Activated naive CD8-positive, alpha-beta T cell treated with anti-CD3 and anti-CD28 coated beads for 36 hours (primary cell): ENCODE measurements around the gene DCLK1. TPM values are rescaled to one million over a fixed set of nuclear protein-coding genes. Genes with fewer than 3 reads are reported as not detected.
"Not testable (repeated sequence)": the region's sequence is repeated elsewhere in the genome, so short reads cannot be mapped to it uniquely, and the experiment has no call there.

Experiments used
- DNase-seq: peaks from one replicate; pipeline ENCODE4 v3.0.0; 2021
- H3K27ac Mint-ChIP-seq: one replicate; pipeline ENCODE4 v1.8.0; 2022; ENCODE audit warnings: mild to moderate bottlenecking, moderate library complexity, mixed read lengths
- H3K27me3 Mint-ChIP-seq: one replicate; pipeline ENCODE4 v1.8.0; 2022; ENCODE audit warnings: mild to moderate bottlenecking, mixed read lengths
- H3K36me3 Mint-ChIP-seq: one replicate; pipeline ENCODE4 v1.8.0; 2021; ENCODE audit warnings: mild to moderate bottlenecking, mixed read lengths
- H3K4me1 Mint-ChIP-seq: one replicate; pipeline ENCODE4 v1.8.0; 2021; ENCODE audit warnings: mixed read lengths
- H3K4me3 Mint-ChIP-seq: one replicate; pipeline ENCODE4 v1.8.0; 2022; ENCODE audit warnings: mild to moderate bottlenecking, moderate library complexity, mixed read lengths
- H3K9me3 Mint-ChIP-seq: one replicate; pipeline ENCODE4 v1.8.0; 2022; ENCODE audit warnings: mixed read lengths
- total RNA-seq, 2 experiments: library from RNA; stranded (reverse); gene quantifications; one replicate each; pipeline ENCODE4 v1.2.3, GENCODE V29; 2021

DCLK1 gene
- total RNA-seq, 2 experiments from 2014 or later, result not detected

DNA sequence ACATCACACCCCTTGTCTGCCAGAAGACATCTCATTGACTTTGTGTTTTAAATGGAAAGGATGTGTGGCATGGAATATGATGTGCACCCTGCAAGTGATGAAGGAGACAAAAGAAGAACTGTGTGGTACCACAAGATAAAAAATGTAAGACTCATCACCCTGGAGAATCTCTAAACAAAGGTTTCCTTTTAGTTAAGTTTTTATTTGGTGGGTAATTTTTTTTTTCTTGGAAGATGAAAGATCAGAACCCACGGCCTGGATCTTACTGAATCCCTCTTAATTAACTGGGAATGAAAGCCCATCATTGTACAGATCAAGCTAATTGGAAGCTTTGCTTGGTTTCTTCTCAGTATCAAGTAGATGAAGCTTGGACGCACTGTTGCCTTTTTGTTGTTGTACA is 129.6 kb downstream of the DCLK1 start:
- no peak for DNase-seq
- H3K36me3 Mint-ChIP-seq, result no peaks in the 10 kb centered on the region
- no peak overlapping the region for H3K4me3 Mint-ChIP-seq
- no peaks in the 10 kb centered on the region for H3K27me3 Mint-ChIP-seq
- no peaks in the 10 kb centered on the region for H3K9me3 Mint-ChIP-seq
- H3K4me1 Mint-ChIP-seq, result no peaks in the 10 kb centered on the region
- no peak overlapping the region for H3K27ac Mint-ChIP-seq

DNA sequence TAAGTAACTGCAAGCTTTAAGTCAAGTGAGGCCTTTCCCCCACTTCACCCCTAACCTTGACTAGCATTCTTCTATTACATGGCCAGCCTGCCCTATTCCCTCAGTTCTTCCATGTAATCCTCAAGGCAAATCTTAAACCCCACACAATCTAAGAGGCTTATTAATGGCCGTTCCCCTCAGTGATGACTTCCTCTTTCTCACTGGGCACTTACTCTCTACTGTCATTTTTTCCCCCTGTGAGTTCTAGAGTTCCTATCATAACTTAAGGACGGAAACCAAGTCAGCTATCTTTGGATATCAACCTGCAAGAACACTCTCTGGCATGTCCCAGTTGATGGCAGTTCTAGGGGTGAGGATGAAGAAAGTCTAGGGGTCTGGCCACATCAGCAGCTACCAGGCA is 131.2 kb downstream of the DCLK1 start:
- Mint-ChIP-seq H3K27me3 (no peaks in the 10 kb centered on the region), H3K4me1 (no peaks in the 10 kb centered on the region), H3K36me3 (no peaks in the 10 kb centered on the region), H3K9me3 (no peaks in the 10 kb centered on the region), H3K4me3 (no peak overlapping the region), H3K27ac (no peak overlapping the region)
- DNase-seq, result no peak

DNA sequence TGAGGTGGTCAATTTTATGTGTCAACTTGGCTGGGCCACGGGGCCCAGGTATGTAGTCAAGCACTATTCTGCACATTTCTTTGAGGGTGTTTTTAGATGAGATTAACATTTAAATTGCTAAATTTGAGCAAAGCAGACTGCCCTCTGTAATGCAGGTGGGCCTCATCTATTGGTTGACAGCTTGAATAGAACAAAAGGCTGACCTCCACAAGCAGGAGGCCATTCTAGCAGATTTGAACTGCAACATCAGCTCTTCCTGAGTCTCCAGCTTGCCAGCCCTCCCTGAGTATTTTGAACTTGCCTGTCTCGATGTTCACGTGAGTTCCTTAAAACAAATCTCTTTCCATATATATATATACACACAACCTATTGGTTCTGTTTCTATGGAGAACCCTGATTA is 134.8 kb downstream of the DCLK1 start:
- Mint-ChIP-seq H3K27ac (no peak overlapping the region), H3K27me3 (no peaks in the 10 kb centered on the region), H3K9me3 (peaks cover 2% of the 10 kb centered on the region), H3K36me3 (no peaks in the 10 kb centered on the region), H3K4me3 (no peak overlapping the region), H3K4me1 (no peaks in the 10 kb centered on the region)
- no peak for DNase-seq

DNA sequence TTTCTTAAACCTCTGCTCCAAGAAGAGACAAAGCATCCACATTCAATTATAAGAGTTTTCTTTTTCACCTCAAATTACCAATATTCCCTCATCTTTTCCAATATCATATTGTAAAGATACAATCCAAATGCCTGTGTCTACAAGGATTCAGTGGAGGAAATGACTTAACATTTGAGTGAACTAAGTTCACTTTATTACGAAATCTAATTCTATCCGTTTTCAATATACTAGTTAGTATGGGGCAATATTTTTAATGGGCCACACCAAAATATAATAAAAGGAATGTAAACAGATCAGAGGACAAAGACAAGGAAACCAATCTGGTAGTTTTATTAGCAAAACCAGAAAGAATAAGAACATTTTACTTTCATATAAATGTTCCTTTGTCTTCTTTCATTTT is 136.0 kb downstream of the DCLK1 start:
- Mint-ChIP-seq H3K36me3 (no peaks in the 10 kb centered on the region), H3K27me3 (no peaks in the 10 kb centered on the region), H3K27ac (no peak overlapping the region), H3K4me3 (no peak overlapping the region), H3K9me3 (peaks cover 2% of the 10 kb centered on the region), H3K4me1 (no peaks in the 10 kb centered on the region)
- no peak for DNase-seq

DNA sequence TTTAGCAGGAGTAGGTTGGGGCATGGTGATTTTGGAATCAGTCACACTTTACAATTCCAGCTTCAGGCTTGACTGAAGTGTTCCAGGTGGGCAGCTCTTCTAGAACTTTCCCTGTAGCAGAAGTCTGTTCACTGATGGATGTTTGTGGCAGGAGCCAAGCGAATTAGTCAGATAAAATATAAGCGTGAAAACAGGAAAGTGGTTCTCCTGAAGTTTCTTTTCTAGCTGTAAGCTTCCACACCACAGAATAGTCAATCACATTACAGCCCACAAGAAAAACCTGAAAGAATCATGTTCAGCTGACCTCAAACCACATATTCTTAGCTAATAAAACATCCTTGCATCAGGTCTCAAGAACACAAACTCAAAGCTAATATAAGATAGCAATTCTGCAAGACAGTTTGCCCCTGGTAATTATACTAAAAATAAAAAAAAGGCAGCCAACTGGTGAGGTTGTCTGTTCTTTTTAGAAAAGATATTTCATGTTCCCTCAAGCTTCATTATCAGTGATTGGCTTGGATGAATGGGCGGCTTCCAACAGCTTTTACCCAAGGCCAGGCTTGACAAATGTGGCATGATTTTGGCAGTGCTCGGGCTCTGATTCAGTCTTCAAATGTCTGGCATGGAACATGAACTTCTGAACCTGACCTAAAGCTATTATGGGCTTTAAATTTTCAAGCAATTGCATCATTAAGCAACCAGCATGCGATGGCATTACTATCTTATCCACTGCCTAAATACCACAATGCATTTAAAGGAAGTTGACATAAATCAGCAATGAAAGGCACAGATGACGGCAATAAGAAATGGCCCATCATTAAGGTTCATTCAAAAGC is 136.8 kb downstream of the DCLK1 start:
- H3K27me3 Mint-ChIP-seq, result no peaks in the 10 kb centered on the region
- DNase-seq, result no peak
- H3K36me3 Mint-ChIP-seq, result no peaks in the 10 kb centered on the region
- H3K9me3 Mint-ChIP-seq, result peaks cover 2% of the 10 kb centered on the region
- no peak overlapping the region for H3K27ac Mint-ChIP-seq
- H3K4me1 Mint-ChIP-seq, result no peaks in the 10 kb centered on the region
- no peak overlapping the region for H3K4me3 Mint-ChIP-seq

DNA sequence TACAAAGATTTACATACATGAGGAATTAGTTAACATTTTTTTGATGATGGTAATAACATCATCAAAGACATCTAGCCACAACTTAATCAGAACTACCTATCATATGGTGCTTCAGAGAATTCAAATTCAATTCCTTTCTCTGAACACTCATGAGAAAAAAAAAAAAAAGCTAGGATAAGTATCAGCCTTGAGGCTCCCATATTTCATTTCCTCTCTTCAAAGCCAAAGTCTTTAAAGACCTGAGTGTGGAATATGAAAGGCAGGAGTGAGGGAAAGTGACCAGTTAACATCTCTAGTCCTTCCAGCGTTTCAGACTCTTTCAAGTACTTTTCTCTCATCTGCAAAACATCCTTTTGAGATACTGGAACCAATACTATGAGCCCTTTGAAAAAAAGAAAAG is 137.5 kb downstream of the DCLK1 start:
- Mint-ChIP-seq H3K36me3 (no peaks in the 10 kb centered on the region), H3K27ac (no peak overlapping the region), H3K4me3 (no peak overlapping the region), H3K4me1 (no peaks in the 10 kb centered on the region), H3K27me3 (no peaks in the 10 kb centered on the region), H3K9me3 (peaks cover 2% of the 10 kb centered on the region)
- no peak for DNase-seq

DNA sequence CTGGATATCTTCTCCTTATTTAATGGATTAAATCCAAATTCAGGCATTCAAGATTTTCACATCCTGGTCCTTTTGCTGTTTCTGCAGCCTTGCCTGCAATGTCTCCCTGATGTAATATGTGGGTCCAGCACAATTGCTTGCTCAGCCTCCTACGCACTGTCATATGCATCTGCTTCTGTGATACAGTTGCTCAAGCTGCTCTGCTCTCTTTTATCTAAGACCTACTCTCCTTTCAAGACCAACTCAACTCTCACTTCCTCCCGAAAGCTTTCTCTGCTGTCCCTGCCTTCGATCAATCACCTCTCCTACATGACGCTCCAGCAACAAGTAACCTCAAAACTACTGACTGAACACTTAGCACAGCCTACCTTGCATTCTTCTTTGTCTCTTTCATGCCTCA is 138.2 kb downstream of the DCLK1 start:
- DNase-seq, result no peak
- H3K4me1 Mint-ChIP-seq, result no peaks in the 10 kb centered on the region
- H3K4me3 Mint-ChIP-seq, result no peak overlapping the region
- no peak overlapping the region for H3K27ac Mint-ChIP-seq
- H3K9me3 Mint-ChIP-seq, result peaks cover 2% of the 10 kb centered on the region
- H3K36me3 Mint-ChIP-seq, result no peaks in the 10 kb centered on the region
- no peaks in the 10 kb centered on the region for H3K27me3 Mint-ChIP-seq

DNA sequence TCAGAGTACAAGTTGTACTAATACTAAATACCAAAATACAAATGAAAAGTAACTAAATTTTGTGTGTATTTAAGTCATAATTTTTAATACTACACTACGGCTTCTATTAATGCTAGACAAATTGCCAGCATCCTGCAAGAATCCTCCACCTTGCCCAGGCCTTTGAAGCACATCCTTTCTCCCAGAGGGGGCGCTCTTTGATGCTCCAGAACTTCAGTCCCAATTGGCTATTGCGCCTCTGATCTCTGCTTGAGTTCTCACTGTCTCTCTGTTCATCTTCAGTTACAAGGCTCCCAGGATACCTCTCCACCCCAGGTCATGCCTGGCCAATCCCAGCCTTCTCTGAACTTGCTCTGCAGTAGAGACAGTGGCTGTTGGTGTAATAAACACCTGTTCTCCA is 141.0 kb downstream of the DCLK1 start:
- DNase-seq, result no peak
- no peak overlapping the region for H3K27ac Mint-ChIP-seq
- H3K36me3 Mint-ChIP-seq, result no peaks in the 10 kb centered on the region
- peaks cover 2% of the 10 kb centered on the region for H3K9me3 Mint-ChIP-seq
- H3K4me1 Mint-ChIP-seq, result no peaks in the 10 kb centered on the region
- H3K27me3 Mint-ChIP-seq, result peaks cover 5% of the 10 kb centered on the region
- no peak overlapping the region for H3K4me3 Mint-ChIP-seq

DNA sequence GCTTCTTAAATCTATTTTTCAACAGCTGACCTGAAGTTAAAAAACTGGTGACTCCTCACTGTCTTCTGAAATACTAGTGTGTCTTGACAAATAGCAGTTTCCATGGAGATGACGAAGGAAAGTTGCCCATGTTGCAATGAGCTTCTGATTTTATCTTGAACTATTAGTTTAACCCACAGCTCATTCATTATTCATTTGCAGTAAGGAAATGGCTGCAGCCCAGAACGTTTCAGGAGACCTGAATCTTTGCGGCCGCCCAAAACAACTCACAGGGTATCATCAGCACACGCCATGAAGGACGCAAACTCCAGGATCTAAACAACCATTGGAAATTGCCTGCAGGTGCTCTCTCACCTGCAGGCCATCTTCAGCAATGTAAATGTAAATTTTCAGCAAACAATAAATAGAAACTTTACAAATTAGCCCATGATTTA is 142.5 kb downstream of the DCLK1 start:
- Mint-ChIP-seq H3K27ac (no peak overlapping the region), H3K4me1 (no peaks in the 10 kb centered on the region), H3K4me3 (no peak overlapping the region), H3K36me3 (no peaks in the 10 kb centered on the region), H3K9me3 (peaks cover 2% of the 10 kb centered on the region), H3K27me3 (peaks cover 5% of the 10 kb centered on the region)
- no peak for DNase-seq

DNA sequence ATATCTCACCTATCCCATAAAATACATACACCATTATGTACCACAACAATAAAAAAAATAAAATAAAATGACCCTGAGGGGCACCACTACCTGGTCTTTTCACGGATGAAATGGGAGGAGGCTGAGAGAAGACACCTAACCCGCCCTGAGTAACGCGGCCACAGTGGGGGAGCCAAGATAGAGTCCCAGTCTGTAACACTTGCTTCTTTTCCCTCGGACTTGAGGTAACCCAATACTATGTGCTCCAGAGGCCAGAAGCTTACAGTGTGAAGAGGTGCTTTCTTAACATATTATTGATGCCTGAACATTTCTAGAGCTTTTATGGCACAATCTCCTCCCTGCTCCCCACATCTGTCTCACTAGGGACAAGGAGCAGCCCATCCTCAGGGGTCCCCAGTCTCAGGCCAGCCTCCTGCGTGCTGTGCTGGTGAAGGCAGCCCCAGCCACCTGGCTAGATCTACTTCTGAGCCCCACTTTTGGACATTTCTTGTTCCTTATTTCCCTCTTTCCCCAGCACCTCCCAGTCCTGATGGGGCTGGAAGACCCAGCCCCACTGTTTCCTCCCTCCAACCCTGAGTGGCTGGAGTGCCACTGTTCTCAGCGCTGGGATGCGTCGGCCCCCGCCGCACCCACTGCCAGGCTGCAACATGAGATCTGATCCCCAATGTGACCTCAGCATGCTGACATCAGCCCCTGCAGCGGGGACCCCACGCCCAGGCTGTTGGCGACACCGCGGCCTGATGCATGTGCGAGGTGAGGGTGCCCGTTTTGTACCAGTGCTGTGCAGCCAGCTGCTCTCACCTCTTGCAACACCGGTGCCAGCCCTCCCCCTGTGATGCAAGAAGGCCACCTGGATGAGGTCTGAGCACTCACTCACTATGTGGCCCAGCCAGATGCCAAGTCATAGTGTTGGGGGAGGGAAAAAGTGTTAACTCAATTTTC is 143.3 kb downstream of the DCLK1 start:
- no peak overlapping the region for H3K27ac Mint-ChIP-seq
- peaks cover 5% of the 10 kb centered on the region for H3K27me3 Mint-ChIP-seq
- H3K4me3 Mint-ChIP-seq, result no peak overlapping the region
- H3K36me3 Mint-ChIP-seq, result no peaks in the 10 kb centered on the region
- H3K9me3 Mint-ChIP-seq, result no peaks in the 10 kb centered on the region
- H3K4me1 Mint-ChIP-seq, result no peaks in the 10 kb centered on the region
- DNase-seq, result no peak

DNA sequence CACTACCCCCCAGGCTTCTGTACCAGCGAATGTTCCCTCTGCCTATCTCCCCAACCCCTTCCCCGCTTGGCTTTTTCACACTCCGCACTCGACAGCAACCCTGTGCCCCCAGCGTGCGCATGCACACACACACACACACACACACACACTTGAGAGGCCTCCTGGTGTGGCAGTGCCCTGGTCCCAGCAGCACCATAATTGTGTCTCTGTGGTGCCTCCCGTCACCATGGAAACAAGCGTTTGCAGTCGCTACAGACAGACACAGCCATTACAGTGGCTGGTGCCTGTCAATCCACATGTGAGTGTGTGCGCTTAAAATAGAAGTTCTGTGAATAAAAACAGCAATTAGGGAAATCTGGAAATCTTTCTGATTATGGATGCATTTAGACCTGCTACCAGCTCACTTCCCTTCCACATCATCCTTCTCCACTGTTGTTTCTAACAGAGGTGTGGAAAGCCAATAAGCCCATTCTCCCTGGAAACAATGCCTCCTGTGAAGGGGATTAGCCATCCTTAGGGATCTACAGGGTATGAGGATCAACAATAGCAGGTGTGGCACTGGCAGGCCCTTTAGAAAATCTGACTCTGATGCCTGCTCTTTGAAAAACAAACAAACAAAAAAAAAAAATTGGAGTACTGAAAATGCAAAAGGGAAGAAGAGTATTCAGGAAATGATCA is 146.3 kb downstream of the DCLK1 start:
- Mint-ChIP-seq H3K4me1 (no peaks in the 10 kb centered on the region), H3K4me3 (no peak overlapping the region), H3K9me3 (no peaks in the 10 kb centered on the region)

DNA sequence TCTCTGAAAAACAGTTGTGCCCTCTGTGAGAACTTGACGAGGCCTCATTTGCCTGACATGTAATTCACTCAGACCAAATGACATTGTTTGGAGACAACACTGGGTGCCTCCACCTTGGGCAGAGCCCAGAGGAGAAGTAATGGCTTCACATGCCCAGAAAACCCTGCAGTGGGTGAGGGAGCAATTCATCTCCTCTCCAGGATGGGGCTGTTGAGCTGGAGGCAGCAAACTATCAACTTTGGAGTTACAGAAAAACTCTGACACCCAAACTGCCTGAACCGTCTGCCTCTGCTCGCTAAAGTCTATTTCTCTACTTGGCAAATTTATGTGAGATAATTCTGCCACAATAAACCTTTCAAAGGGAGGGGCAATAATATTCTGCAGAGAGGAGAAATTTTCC is 146.9 kb downstream of the DCLK1 start:
- Mint-ChIP-seq H3K27ac (no peak overlapping the region), H3K4me3 (no peak overlapping the region), H3K27me3 (peaks cover 5% of the 10 kb centered on the region), H3K36me3 (no peaks in the 10 kb centered on the region), H3K4me1 (no peaks in the 10 kb centered on the region), H3K9me3 (no peaks in the 10 kb centered on the region)
- DNase-seq, result no peak

More for the DNA sequence above, 146.3 kb downstream of the DCLK1 start:
- H3K27me3 Mint-ChIP-seq, result peaks cover 5% of the 10 kb centered on the region
- H3K36me3 Mint-ChIP-seq, result no peaks in the 10 kb centered on the region
- DNase-seq, result no peak
- H3K27ac Mint-ChIP-seq, result no peak overlapping the region

DNA sequence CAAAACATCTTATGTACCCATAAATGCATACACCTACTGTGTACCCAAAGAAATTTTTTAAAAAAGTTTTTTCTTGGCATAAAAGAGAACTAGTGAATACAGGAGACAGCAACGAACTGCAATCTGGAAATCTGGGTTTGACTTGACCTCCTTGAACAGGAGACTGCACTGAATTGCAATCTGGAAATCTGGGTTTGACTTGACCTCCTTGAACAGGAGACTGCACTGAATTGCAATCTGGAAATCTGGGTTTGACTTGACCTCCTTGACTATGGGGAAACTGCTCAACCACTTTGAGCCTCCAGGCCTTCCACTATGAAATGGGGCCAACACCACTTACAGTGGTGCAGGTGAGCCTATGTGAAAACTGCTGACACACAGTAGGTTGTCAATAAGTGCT is 147.5 kb downstream of the DCLK1 start:
- not testable (repeated sequence) for H3K36me3 Mint-ChIP-seq, H3K4me1 Mint-ChIP-seq, DNase-seq, H3K9me3 Mint-ChIP-seq, H3K27me3 Mint-ChIP-seq, H3K27ac Mint-ChIP-seq, H3K4me3 Mint-ChIP-seq

DNA sequence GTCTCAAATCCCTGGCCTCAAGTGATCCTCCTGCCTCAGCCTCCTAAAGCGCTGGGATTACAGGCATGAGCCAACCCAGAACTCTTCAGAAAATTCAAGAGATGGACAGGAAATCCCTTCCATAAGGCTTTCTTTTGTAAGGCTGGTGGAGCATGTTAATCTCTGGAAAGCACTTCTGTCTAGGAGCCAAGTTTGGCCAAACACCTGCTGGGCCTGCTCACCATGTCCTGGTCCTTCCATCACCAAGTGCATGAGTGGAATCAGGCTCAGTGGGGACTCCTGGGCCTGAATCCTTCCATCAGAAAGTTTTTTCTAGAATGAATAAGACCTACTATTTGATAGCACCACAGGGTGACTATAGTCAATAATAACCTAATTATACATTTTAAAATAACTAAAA is 148.0 kb downstream of the DCLK1 start:
- H3K36me3 Mint-ChIP-seq, result no peaks in the 10 kb centered on the region
- H3K27ac Mint-ChIP-seq, result no peak overlapping the region
- H3K9me3 Mint-ChIP-seq, result no peaks in the 10 kb centered on the region
- H3K27me3 Mint-ChIP-seq, result peaks cover 10% of the 10 kb centered on the region
- no peaks in the 10 kb centered on the region for H3K4me1 Mint-ChIP-seq
- DNase-seq, result no peak
- no peak overlapping the region for H3K4me3 Mint-ChIP-seq

DNA sequence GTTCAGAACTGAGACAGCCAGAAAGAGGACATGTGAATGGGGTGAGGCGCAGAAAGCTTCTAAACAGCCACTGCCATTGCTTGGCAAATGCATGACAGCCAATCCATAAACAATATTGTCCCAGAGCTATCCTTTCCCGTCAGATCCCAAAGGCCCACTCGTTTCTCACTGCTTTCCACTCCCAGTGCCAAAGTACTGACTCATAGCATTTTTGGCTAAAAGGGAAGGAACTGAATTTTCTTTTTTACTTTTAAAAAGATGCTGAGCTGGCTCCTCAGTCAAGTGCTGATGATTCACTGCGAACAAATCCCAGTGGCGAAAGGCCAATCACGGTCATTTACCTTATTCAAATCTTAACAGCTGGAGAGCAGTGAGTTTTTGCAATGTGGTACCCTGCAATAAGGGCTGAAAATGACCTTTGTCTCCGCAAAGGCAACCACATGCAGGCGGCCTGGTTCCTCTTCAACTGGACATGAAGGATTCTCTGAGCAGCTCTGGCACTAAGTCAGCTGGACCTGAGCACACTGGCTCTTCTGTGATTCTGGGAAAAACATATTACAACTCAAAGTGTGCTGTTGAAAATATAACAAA is 151.7 kb downstream of the DCLK1 start:
- Mint-ChIP-seq H3K27ac (no peak overlapping the region), H3K27me3 (peaks cover 6% of the 10 kb centered on the region), H3K9me3 (peaks cover 3% of the 10 kb centered on the region)

More for the DNA sequence above, 151.7 kb downstream of the DCLK1 start:
- DNase-seq, result no peak
- H3K4me3 Mint-ChIP-seq, result no peak overlapping the region
- no peaks in the 10 kb centered on the region for H3K36me3 Mint-ChIP-seq
- no peaks in the 10 kb centered on the region for H3K4me1 Mint-ChIP-seq
